Fibroblast of pulmonary artery (primary cell): Measurements from ENCODE around the gene IRS1.

Experiments used
- DNase-seq: peaks from one replicate; pipeline ENCODE4 v3.0.0-alpha.2; 2010; ENCODE audit warnings: low read depth
- H3K4me3 ChIP-seq: replicated peaks from 2 replicates; pipeline ENCODE4 v1.5.1; 2011; ENCODE audit warnings: low read depth, mild to moderate bottlenecking, control low read depth, low read length, moderate library complexity
- CTCF ChIP-seq: IDR thresholded peaks from 2 replicates; pipeline ENCODE4 v1.5.1; 2011; ENCODE audit warnings: mild to moderate bottlenecking, control low read depth, low read length, inconsistent platforms; ENCODE audit errors: missing control alignments

Gene IRS1

DNA sequence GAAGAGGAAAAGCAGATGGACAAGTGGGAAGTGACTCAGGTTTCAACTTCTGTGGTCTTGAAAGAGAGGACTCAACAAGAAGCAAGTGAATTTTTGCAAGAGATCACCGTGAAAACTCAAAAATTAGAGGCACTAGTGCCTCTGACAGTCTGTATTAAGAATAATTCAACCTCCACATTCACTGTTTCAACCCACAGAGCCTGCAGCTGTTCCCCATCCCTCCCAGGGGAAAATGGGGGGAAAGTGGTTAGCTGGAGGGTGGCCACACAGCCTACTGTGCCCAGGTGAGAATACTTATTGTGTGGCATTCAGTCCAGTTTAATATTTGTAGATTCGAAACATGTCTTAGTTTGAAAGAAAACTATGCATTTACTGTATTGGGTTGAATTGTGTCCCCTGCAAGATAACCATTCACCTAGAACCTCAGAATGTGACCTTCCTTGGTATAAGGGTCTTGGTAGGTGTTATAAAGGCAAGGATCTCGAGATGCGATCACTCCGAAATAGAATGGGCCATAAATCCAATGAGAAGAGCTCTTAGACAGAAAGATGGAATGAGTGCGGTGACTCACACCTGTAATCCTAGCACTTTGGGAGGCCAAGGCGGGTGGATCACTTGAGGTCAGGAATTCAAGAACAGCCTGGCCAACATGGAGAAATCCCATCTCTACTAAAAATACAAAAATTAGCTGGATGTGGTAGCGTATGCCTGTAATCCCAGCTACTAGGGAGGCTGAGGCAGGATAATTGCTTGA lies 94.3 kb downstream of the IRS1 start:
- DNase-seq: no peak
- TF ChIP-seq CTCF: no peak
- H3K4me3 ChIP-seq: no peak overlapping the region

- H3K4me3 ChIP-seq: no peak overlapping the region
- no peak for TF ChIP-seq CTCF
- no peak for DNase-seq
Measured at GRCh38 chr2:226703514-226703913, 96.1 kb downstream of the IRS1 start.

DNA sequence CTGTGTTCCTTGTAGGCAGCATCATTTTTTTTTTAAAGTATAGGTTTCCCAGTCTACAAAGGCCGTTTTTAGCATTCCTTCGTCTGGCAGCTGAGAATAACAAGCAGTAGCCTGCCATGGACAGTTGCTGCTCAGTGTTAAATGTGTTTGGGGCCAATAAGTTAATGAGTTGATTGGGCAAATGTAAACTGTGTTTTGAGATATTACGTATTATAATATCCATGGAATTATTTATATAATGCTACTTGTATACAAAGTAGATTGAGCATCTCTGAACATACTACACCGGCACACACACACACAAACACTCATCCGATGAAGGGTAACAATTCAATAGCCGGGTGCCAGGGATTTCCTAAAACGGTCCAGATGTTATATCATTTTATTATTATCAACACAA lies 97.2 kb downstream of the IRS1 start:
- DNase-seq: no peak
- TF ChIP-seq CTCF: no peak
- no peak overlapping the region for H3K4me3 ChIP-seq

DNA sequence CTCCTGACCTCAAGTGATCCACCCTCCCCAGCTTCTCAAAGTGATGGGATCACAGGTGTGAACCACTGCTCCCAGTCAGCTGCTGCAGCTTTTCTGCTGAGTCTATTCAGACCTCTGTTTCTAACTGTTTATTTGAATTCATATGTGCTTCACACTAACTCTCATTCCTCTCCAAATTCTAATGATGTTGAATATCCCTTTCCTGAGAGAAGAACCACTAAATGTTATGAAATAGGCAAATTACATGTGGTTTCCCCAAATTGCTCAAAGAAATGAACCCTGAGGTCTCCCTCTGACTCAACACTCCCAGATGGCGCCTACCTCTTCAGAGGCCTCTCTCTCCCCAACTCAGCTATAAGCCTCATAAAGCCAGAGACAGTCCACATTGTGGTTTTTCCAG lies 98.6 kb downstream of the IRS1 start:
- no peak for TF ChIP-seq CTCF
- peak; percentile 74 for DNase-seq
- H3K4me3 ChIP-seq: no peak overlapping the region

DNA sequence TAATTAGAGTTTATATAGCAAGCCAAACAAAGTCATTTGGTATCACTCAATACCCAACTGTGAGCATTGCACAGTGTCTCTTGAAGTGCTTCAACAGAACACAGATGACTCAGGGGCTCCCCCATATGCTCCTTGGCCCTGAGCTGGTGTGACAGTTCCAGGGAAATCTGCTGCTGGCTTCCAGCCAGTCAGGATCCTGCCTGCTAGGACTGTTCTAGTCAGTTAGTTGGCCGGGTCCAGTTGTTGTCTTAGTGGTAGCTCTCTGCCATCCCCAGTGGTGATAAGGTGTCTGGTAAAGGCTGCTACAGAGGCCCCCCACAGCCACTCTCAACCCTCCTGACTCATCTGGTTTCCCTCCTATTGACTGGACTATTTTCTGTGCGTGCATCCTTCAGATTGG lies 100.3 kb downstream of the IRS1 start:
- no peak overlapping the region for H3K4me3 ChIP-seq
- TF ChIP-seq CTCF: peak; percentile 10
- peak; percentile 63 for DNase-seq

DNA sequence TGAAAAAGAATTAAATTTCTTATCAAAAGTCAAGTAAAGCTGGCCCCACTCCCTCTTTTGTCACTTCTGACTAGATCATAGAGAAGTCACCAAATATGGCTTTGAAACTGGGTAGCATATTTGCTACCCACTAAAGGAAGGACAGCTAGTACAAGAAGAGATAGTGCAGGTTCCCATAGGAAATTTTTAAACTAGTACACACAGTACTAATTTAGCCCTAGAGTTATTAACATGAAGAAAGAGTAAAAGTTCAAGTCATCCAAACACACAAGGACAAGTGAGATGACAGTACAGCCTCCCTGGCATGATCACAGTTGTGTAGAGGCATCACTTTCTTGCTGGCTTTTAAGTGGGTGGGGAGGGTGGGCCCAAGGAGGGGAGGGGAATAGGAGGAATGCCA lies 100.9 kb downstream of the IRS1 start:
- no peak overlapping the region for H3K4me3 ChIP-seq
- DNase-seq: no peak

More for the DNA sequence above, 100.9 kb downstream of the IRS1 start:
- TF ChIP-seq CTCF: no peak
